HG02798 (cell line): ENCODE measurements around the gene ENDOV.

ENCODE experiments used
- ATAC-seq: cut with Tn5 transposase; IDR thresholded peaks from one replicate; pipeline ENCODE4 v1.9.1; 2021; ENCODE audit warnings: mild to moderate bottlenecking; ENCODE audit not compliant: unreplicated experiment, poor library complexity

The ENDOV gene

GRCh38 chr17:80414803-80415625 is at the start of gene ENDOV:
Gene ENDOV, plus strand, starts transcription at chr17:80415167. Its CDS starts 28 bp downstream, at chr17:80415195.
- ATAC-seq: peak; percentile 97

- no peak for ATAC-seq
Observed at GRCh38 chr17:80365983-80366382, 49.0 kb upstream of the ENDOV start.

- ATAC-seq: no peak
Observed at GRCh38 chr17:80367503-80367902, 47.5 kb upstream of the ENDOV start.

GRCh38 chr17:80371196-80371595 is 43.8 kb upstream of the ENDOV start:
- no peak for ATAC-seq

GRCh38 chr17:80372456-80372855 is 42.5 kb upstream of the ENDOV start:
- ATAC-seq: no peak

GRCh38 chr17:80372922-80373570 is 41.9 kb upstream of the ENDOV start:
- ATAC-seq: no peak

- no peak for ATAC-seq
Observed at GRCh38 chr17:80374039-80374731, 40.8 kb upstream of the ENDOV start.

GRCh38 chr17:80374732-80375585 is 40.0 kb upstream of the ENDOV start:
- no peak for ATAC-seq

- no peak for ATAC-seq
Observed at GRCh38 chr17:80376531-80376930, 38.4 kb upstream of the ENDOV start.

GRCh38 chr17:80377798-80378197 is 37.2 kb upstream of the ENDOV start:
- ATAC-seq: no peak

GRCh38 chr17:80379348-80379747 is 35.6 kb upstream of the ENDOV start:
- ATAC-seq: no peak

GRCh38 chr17:80380068-80380467 is 34.9 kb upstream of the ENDOV start:
- no peak for ATAC-seq

GRCh38 chr17:80380555-80381002 is 34.4 kb upstream of the ENDOV start:
- no peak for ATAC-seq

- ATAC-seq: no peak
Observed at GRCh38 chr17:80381416-80381923, 33.5 kb upstream of the ENDOV start.

GRCh38 chr17:80382446-80382845 is 32.5 kb upstream of the ENDOV start:
- ATAC-seq: no peak

- ATAC-seq: no peak
Observed at GRCh38 chr17:80382956-80383355, 32.0 kb upstream of the ENDOV start.

GRCh38 chr17:80384078-80384960 is 30.6 kb upstream of the ENDOV start:
- no peak for ATAC-seq

- ATAC-seq: no peak
Observed at GRCh38 chr17:80385046-80385445, 29.9 kb upstream of the ENDOV start.

- no peak for ATAC-seq
Observed at GRCh38 chr17:80386341-80386740, 28.6 kb upstream of the ENDOV start.
